GM19463 (cell line): ENCODE results near the gene ARHGAP8.

ENCODE experiments used
- ATAC-seq: cut with Tn5 transposase; IDR thresholded peaks from one replicate; pipeline ENCODE4 v1.9.1; 2021; ENCODE audit warnings: mild to moderate bottlenecking, moderate library complexity; ENCODE audit not compliant: unreplicated experiment

ARHGAP8 gene

GRCh38 chr22:44752285-44753188 lies at the start of gene ARHGAP8:
TSS of gene ARHGAP8 (plus strand) at chr22:44752575. CDS start at chr22:44786528, 33,953 bp downstream.
- ATAC-seq = no peak

GRCh38 chr22:44703255-44703870 lies 49.0 kb upstream of the ARHGAP8 start:
- no peak for ATAC-seq

- ATAC-seq = no peak
Measured at GRCh38 chr22:44704159-44705021, 48.0 kb upstream of the ARHGAP8 start.

- no peak for ATAC-seq
Measured at GRCh38 chr22:44705022-44705297, 47.4 kb upstream of the ARHGAP8 start.

- no peak for ATAC-seq
Measured at GRCh38 chr22:44706488-44706887, 45.9 kb upstream of the ARHGAP8 start.

GRCh38 chr22:44707178-44707577 lies 45.2 kb upstream of the ARHGAP8 start:
- no peak for ATAC-seq

- no peak for ATAC-seq
Measured at GRCh38 chr22:44707752-44708151, 44.6 kb upstream of the ARHGAP8 start.

GRCh38 chr22:44709881-44710392 lies 42.4 kb upstream of the ARHGAP8 start:
- no peak for ATAC-seq

- ATAC-seq = no peak
Measured at GRCh38 chr22:44710474-44711240, 41.7 kb upstream of the ARHGAP8 start.

GRCh38 chr22:44711241-44711560 lies 41.2 kb upstream of the ARHGAP8 start:
- ATAC-seq = no peak

GRCh38 chr22:44711690-44712555 lies 40.5 kb upstream of the ARHGAP8 start:
- ATAC-seq = no peak

- no peak for ATAC-seq
Measured at GRCh38 chr22:44712962-44713361, 39.4 kb upstream of the ARHGAP8 start.

- no peak for ATAC-seq
Measured at GRCh38 chr22:44714703-44715350, 37.5 kb upstream of the ARHGAP8 start.

- no peak for ATAC-seq
Measured at GRCh38 chr22:44718418-44718817, 34.0 kb upstream of the ARHGAP8 start.

- ATAC-seq = no peak
Measured at GRCh38 chr22:44719586-44720368, 32.6 kb upstream of the ARHGAP8 start.

- no peak for ATAC-seq
Measured at GRCh38 chr22:44721213-44721612, 31.2 kb upstream of the ARHGAP8 start.

- ATAC-seq = no peak
Measured at GRCh38 chr22:44722611-44723010, 29.8 kb upstream of the ARHGAP8 start.

- ATAC-seq = no peak
Measured at GRCh38 chr22:44723801-44724200, 28.6 kb upstream of the ARHGAP8 start.
